KMS-11 (cell line): ENCODE data around the gene KRI1.
"Not testable (repeated sequence)": the region's sequence is repeated elsewhere in the genome, so short reads cannot be mapped to it uniquely, and the experiment has no call there.

Source experiments
- H2AFZ ChIP-seq: fragments of 200-600 bp; sonication (generic); 2 replicates; pipeline ENCODE4 v1.6.1; 2016; ENCODE audit warnings: antibody characterized with exemption, mixed run types, low read depth
- H3K27ac ChIP-seq: fragments of 200-600 bp; sonication (generic); 2 replicates; pipeline ENCODE4 v1.6.1; 2016; ENCODE audit warnings: mild to moderate bottlenecking, mixed run types
- H3K27me3 ChIP-seq: fragments of 200-600 bp; sonication (generic); 2 replicates; pipeline ENCODE4 v1.6.1; 2017; ENCODE audit warnings: mild to moderate bottlenecking, low read depth, mixed run types, moderate library complexity; ENCODE audit not compliant: insufficient read depth
- H3K36me3 ChIP-seq: fragments of 200-600 bp; sonication (generic); 2 replicates; pipeline ENCODE4 v1.6.1; 2017; ENCODE audit warnings: mild to moderate bottlenecking, mixed run types; ENCODE audit not compliant: insufficient read depth
- H3K4me1 ChIP-seq: fragments of 200-600 bp; sonication (generic); 2 replicates; pipeline ENCODE4 v1.6.1; 2016; ENCODE audit warnings: mild to moderate bottlenecking, low read depth, mixed run types; ENCODE audit not compliant: poor library complexity, severe bottlenecking
- H3K4me2 ChIP-seq: fragments of 200-600 bp; sonication (generic); 2 replicates; pipeline ENCODE4 v1.7.0; 2016; ENCODE audit warnings: mild to moderate bottlenecking, mixed run types
- H3K4me3 ChIP-seq: fragments of 200-600 bp; sonication (generic); IDR thresholded peaks from 2 replicates; pipeline ENCODE4 v1.6.1; 2017; ENCODE audit warnings: low read depth, low read length, mixed read lengths; ENCODE audit not compliant: insufficient read depth
- H3K79me2 ChIP-seq: fragments of 200-600 bp; sonication (generic); 2 replicates; pipeline ENCODE4 v1.6.1; 2016; ENCODE audit warnings: low read depth, mixed run types; ENCODE audit not compliant: insufficient read depth
- H3K9ac ChIP-seq: fragments of 200-600 bp; sonication (generic); 2 replicates; pipeline ENCODE4 v1.6.1; 2016; ENCODE audit warnings: mild to moderate bottlenecking, mixed run types
- H4K20me1 ChIP-seq: fragments of 200-600 bp; sonication (generic); 2 replicates; pipeline ENCODE4 v1.6.1; 2016; ENCODE audit warnings: mild to moderate bottlenecking, mixed run types; ENCODE audit not compliant: insufficient read depth
- TF ChIP-seq, protein P1 (sequence below): fragments of 200-600 bp; sonication (generic); conservative IDR thresholded peaks from 2 replicates; pipeline ENCODE4 v1.6.1; 2017; ENCODE audit warnings: low read depth, mild to moderate bottlenecking, antibody characterized with exemption, low read length, moderate library complexity, mixed read lengths

Gene KRI1

DNA sequence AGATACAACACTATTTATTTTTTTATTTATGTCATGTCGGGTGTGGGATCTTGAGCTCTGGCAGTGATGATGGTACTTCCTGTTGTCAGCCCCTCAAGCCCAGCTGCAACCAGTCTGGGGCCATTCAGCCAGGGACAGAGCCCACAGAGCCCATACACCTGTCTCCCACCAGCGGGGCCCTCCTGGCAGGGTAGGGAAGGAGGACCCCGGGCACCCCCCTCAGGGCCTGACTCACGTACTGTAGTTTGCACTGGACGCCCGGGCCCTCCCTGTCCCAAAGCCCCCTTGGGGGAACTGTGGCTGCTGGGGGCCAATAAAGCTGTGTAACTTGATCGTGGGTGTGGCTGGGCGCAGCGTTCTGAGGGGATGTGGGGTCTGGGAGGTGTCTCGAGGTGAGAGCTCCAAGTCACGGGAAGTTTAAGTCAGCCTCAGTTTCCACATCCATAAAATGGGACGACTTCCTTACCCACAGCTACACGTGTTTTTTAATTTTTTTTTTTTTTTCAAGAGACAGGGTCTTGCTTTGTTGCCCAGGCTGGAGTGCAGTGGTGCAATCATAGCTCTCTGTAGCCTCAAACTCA lies 12.6 kb downstream of the KRI1 start:
- Histone ChIP-seq H3K27ac (no peak overlapping the region), H3K4me3 (no peak overlapping the region), H3K4me2 (no peak overlapping the region), H3K9ac (no peak overlapping the region), H3K36me3 (peaks cover 5% of the 10 kb centered on the region; the same call in 1 of the 2 replicates), H3K4me1 (peaks cover 6% of the 10 kb centered on the region), H2AFZ (no peak overlapping the region), H3K79me2 (no peaks in the 10 kb centered on the region), H3K27me3 (no peaks in the 10 kb centered on the region), H4K20me1 (no peaks in the 10 kb centered on the region)
- TF ChIP-seq, protein P1, sequence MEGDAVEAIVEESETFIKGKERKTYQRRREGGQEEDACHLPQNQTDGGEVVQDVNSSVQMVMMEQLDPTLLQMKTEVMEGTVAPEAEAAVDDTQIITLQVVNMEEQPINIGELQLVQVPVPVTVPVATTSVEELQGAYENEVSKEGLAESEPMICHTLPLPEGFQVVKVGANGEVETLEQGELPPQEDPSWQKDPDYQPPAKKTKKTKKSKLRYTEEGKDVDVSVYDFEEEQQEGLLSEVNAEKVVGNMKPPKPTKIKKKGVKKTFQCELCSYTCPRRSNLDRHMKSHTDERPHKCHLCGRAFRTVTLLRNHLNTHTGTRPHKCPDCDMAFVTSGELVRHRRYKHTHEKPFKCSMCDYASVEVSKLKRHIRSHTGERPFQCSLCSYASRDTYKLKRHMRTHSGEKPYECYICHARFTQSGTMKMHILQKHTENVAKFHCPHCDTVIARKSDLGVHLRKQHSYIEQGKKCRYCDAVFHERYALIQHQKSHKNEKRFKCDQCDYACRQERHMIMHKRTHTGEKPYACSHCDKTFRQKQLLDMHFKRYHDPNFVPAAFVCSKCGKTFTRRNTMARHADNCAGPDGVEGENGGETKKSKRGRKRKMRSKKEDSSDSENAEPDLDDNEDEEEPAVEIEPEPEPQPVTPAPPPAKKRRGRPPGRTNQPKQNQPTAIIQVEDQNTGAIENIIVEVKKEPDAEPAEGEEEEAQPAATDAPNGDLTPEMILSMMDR, result no peak

DNA sequence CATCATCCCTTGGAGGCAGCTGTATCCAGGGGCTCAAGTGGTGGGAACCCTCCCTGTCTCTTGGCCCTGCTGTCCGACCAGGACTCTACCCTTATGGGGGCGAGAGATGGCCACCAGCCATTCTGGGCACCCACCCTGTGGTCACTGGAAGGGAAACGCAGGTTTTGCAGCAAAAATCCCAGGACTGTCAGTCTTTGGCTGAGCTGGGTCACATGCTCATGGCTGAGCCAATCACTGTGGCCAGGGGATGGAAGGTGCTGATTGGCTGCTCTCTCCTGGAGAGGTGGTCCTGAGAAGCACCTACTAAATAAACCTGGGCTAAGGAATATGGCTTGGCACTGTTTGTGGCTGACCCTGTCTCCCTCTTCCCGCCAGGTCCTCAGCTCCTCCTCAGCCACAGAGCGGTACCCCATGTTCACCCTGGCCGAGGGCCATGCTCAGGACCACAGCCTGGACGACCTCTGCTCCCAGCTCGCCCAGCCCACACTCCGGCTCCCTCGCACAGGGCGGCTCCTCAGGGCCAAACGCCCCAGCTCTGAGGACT lies 13.2 kb downstream of the KRI1 start:
- Histone ChIP-seq H3K79me2 (no peaks in the 10 kb centered on the region), H3K36me3 (peaks cover 5% of the 10 kb centered on the region; the same call in 1 of the 2 replicates), H3K4me3 (no peak overlapping the region)

DNA sequence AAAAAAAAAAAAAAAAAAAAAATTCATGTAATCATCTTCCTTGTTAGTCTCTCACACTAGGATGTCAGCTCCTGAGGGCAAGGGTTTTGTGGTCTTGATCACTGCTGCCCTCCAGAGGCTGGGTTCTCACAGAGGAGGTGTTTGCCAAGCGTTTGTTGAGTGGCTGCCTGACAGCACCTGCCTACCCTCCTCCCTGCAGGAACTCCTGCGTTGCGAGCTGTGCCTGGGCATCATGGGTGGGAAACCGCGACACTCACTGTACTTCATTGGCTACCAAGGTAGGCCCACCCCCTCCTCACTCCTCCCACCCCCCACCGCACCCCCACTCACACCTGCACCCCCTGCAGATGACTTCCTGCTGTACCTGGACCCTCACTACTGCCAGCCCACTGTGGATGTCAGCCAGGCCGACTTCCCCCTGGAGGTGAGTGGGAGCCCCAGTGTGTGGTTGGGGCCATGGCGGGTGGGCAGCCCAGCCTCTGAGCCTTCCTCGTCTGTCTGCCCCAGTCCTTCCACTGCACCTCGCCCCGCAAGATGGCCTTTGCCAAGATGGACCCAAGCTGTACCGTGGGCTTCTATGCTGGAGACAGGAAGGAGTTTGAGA lies 14.0 kb downstream of the KRI1 start:
- Histone ChIP-seq H3K27ac (no peak overlapping the region), H3K4me3 (no peak overlapping the region), H2AFZ (no peak overlapping the region), H3K9ac (no peak overlapping the region), H3K36me3 (peaks cover 5% of the 10 kb centered on the region; the same call in 1 of the 2 replicates), H4K20me1 (no peaks in the 10 kb centered on the region), H3K4me2 (no peak overlapping the region), H3K4me1 (peaks cover 6% of the 10 kb centered on the region), H3K79me2 (no peaks in the 10 kb centered on the region), H3K27me3 (no peaks in the 10 kb centered on the region)
- TF ChIP-seq, protein P1, result no peak

More for the DNA sequence above, 13.2 kb downstream of the KRI1 start:
- Histone ChIP-seq H2AFZ (no peak overlapping the region), H3K4me2 (no peak overlapping the region), H3K9ac (no peak overlapping the region), H3K27me3 (no peaks in the 10 kb centered on the region), H3K4me1 (peaks cover 6% of the 10 kb centered on the region), H4K20me1 (no peaks in the 10 kb centered on the region), H3K27ac (no peak overlapping the region)
- TF ChIP-seq, protein P1, result no peak

DNA sequence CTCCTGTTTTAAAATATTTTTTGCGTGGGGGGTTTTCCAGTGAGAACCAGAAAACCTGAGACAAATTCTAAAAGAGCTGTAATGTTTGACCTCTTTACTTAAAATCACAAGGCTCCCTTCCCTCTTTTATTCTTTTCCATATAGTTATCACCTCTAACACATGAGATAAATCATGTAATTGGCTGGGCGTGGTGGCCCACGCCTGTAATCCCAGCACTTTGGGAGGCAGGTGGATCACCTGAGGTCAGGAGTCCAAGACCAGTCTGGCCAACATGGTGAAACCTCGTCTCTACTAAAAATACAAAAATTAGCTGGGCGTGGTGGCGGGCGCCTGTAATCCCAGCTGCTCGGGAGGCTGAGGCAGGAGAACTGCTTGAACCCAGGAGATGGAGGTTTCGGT lies 14.8 kb downstream of the KRI1 start:
- not testable (repeated sequence) for H3K36me3 ChIP-seq, H3K27ac ChIP-seq, H3K4me3 ChIP-seq, H3K79me2 ChIP-seq, H3K9ac ChIP-seq, H4K20me1 ChIP-seq, H2AFZ ChIP-seq, H3K4me2 ChIP-seq, H3K27me3 ChIP-seq, H3K4me1 ChIP-seq

DNA sequence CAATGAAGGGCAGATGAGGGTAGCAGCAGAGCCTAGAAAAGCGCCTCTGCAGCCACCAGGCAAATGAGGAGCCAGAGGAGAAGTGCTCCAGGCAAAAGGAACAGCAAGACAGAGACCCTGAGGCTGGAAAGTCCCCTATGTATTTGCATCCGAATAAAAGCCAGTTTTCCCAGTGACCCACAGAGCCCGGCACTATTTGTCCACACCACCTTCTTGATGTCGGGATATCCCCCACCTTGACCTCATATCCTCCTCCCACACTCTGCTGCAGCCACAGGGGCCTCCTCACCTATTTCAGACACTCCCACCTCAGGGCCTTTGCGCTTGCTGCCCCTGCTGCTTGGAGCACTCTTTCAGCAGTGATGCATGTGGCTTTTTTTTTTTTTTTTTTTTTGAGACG lies 15.5 kb downstream of the KRI1 start:
- Histone ChIP-seq H3K4me2 (no peak overlapping the region), H2AFZ (no peak overlapping the region), H3K4me3 (no peak overlapping the region), H4K20me1 (no peaks in the 10 kb centered on the region), H3K27me3 (no peaks in the 10 kb centered on the region), H3K79me2 (0 out of 2 replicates have a peak, but pooled peaks cover under 1% of the 10 kb centered on the region), H3K36me3 (peaks cover 5% of the 10 kb centered on the region; the same call in 1 of the 2 replicates), H3K4me1 (peaks cover 9% of the 10 kb centered on the region), H3K27ac (no peak overlapping the region), H3K9ac (no peak overlapping the region)
- TF ChIP-seq, protein P1, result no peak
